NB4 (cell line): ENCODE results near the gene CUTA.

Experiments used
- DNase-seq: peaks from one replicate; pipeline ENCODE4 v3.0.0; 2010; ENCODE audit warnings: low read depth
- H3K4me3 ChIP-seq: one replicate; pipeline ENCODE4 v1.5.1; 2011; ENCODE audit warnings: mild to moderate bottlenecking, low read depth, low read length, moderate library complexity
- CTCF ChIP-seq: IDR thresholded peaks from one replicate; pipeline ENCODE4 v1.5.1; 2012; ENCODE audit warnings: low read depth, low read length
- MAX ChIP-seq: IDR thresholded peaks from 2 replicates; pipeline ENCODE4 v1.6.1; 2011; ENCODE audit warnings: low read depth, low read length
- MYC ChIP-seq: IDR thresholded peaks from 2 replicates; pipeline ENCODE4 v1.6.1; 2011; ENCODE audit warnings: low read depth, low read length
- POLR2A ChIP-seq: IDR thresholded peaks from 2 replicates; pipeline ENCODE4 v1.6.1; 2011; ENCODE audit warnings: mild to moderate bottlenecking; ENCODE audit not compliant: insufficient read length; ENCODE audit errors: extremely low read depth

CUTA gene

GRCh38 chr6:33430991-33431879, 13.3 kb upstream of the CUTA start:
- H3K4me3 ChIP-seq, result no peak overlapping the region
- peak; percentile 70 for DNase-seq

DNA sequence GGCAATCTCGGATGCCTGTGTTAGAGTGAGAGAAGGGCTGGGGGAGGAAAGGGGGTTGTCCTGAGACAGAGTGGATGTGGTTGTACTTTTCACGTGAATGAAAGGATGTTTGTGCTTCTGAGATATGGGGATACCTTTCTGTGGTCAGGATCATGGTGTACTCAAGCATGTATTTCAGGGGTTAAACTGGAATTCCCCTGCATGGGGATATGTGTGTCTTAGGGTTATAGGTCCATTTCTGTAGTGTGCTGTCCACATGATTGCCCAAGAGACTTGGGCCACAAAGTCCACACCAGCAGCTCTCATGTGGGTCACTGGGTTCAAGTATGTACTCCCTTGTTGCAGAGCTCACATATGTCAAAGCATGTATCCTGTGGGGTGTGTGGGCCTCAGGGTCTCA, 12.4 kb upstream of the CUTA start:
- no peak overlapping the region for H3K4me3 ChIP-seq
- TF ChIP-seq MAX (no peak), POLR2A (no peak), CTCF (no peak), MYC (no peak)

More at GRCh38 chr6:33430991-33431879, 13.3 kb upstream of the CUTA start:
- no peak for TF ChIP-seq CTCF
- 0 out of 2 replicates have a peak, but pooled peaks have one; percentile 6 for TF ChIP-seq MAX

GRCh38 chr6:33429750-33430052, 11.8 kb upstream of the CUTA start:
- no peak for DNase-seq
- no peak overlapping the region for H3K4me3 ChIP-seq
- TF ChIP-seq MYC (no peak), MAX (no peak), CTCF (no peak), POLR2A (no peak)

More for the DNA sequence above, 12.4 kb upstream of the CUTA start:
- no peak for DNase-seq

- H3K4me3 ChIP-seq, result no peak overlapping the region
- no peak for TF ChIP-seq MYC
- no peak for TF ChIP-seq MAX
- TF ChIP-seq CTCF, result no peak
- TF ChIP-seq POLR2A, result no peak
- DNase-seq, result no peak
These were observed 11.3 kb upstream of the CUTA start for GRCh38 chr6:33428966-33429749.

- no peak for TF ChIP-seq POLR2A
- TF ChIP-seq MAX, result peak; percentile 95
- TF ChIP-seq CTCF, result peak; percentile 47
- TF ChIP-seq MYC, result peak; percentile 97
- peak overlapping the region; percentile 51 for H3K4me3 ChIP-seq
- peak; percentile 73 for DNase-seq
These were observed 10.5 kb upstream of the CUTA start for GRCh38 chr6:33428224-33428965.
